Measurements from ENCODE around the gene MRPL34.

Gene MRPL34

GRCh38 chr19:17319473-17320238 is 14.0 kb downstream of the MRPL34 start:
- peaks cover 0 to 52% (median 36%) of the 10 kb centered on the region in 4 experiments for H3K36me3 ChIP-seq (ENCODE audit: control insufficient read depth in 4 of 4, insufficient read depth in 4 of 4, low read length in 3 of 4)
- no peak overlapping the region for H3K4me3 ChIP-seq (ENCODE audit: control insufficient read depth in 1 of 7, extremely low read depth in 1 of 7, insufficient read depth in 4 of 7, low read depth in 2 of 7, low read length in 6 of 7)
- ChIA-PET CTCF (interaction anchor here (0.7 kb wide), 1 partner anchor 13 kb away, joined by 3 read pairs; no protein-coding TSS in a partner anchor), POLR2A (interaction anchor here (0.6 kb wide), 1 partner anchor 279 kb away, joined by 3 read pairs; no protein-coding TSS in a partner anchor)
- H3K27me3 ChIP-seq (replicated peaks in 2 of 5; ENCODE audit: control insufficient read depth in 4 of 5, insufficient read depth in 5 of 5, low read length in 4 of 5), result no peaks in the 10 kb centered on the region
- DNase-seq, result no peak
- peaks cover 0 to 10% (median 8%) of the 10 kb centered on the region in 4 experiments for H3K4me1 ChIP-seq (ENCODE audit: control extremely low read depth in 1 of 4, control insufficient read depth in 4 of 4, insufficient read depth in 4 of 4, low read length in 3 of 4)
- H3K9me3 ChIP-seq (ENCODE audit: control extremely low read depth in 1 of 5, control insufficient read depth in 4 of 5, insufficient read depth in 2 of 5, low read depth in 1 of 5, low read length in 4 of 5), result no peaks in the 10 kb centered on the region
- whole genome bisulfite sequencing (ENCODE audit: insufficient coverage), result 97% methylated on average over 27 of the region's 40 CpGs
- no peak overlapping the region for H3K27ac ChIP-seq (ENCODE audit: insufficient read depth in 1 of 2, low read depth in 1 of 2, low read length in 2 of 2, poor library complexity in 1 of 2, severe bottlenecking in 2 of 2)

GRCh38 chr19:17320435-17320834 is 14.8 kb downstream of the MRPL34 start:
- no peaks in the 10 kb centered on the region for H3K9me3 ChIP-seq (ENCODE audit: control extremely low read depth in 1 of 5, control insufficient read depth in 4 of 5, insufficient read depth in 2 of 5, low read depth in 1 of 5, low read length in 4 of 5)
- no peak overlapping the region for H3K4me3 ChIP-seq (ENCODE audit: control insufficient read depth in 1 of 7, extremely low read depth in 1 of 7, insufficient read depth in 4 of 7, low read depth in 2 of 7, low read length in 6 of 7)
- ChIA-PET POLR2A (no interaction called here), CTCF (interaction anchor here (2.0 to 2.1 kb wide), 2 partner anchors 7 to 13 kb away, joined by 5 to 8 read pairs; no protein-coding TSS in a partner anchor)
- WGBS (ENCODE audit: insufficient coverage), result 81% methylated on average over 11 of the region's 11 CpGs
- DNase-seq, result no peak
- H3K27me3 ChIP-seq (replicated peaks in 2 of 5; ENCODE audit: control insufficient read depth in 4 of 5, insufficient read depth in 5 of 5, low read length in 4 of 5), result no peaks in the 10 kb centered on the region
- peaks cover 0 to 48% (median 33%) of the 10 kb centered on the region in 4 experiments for H3K36me3 ChIP-seq (ENCODE audit: control insufficient read depth in 4 of 4, insufficient read depth in 4 of 4, low read length in 3 of 4)
- no peak overlapping the region for H3K27ac ChIP-seq (ENCODE audit: insufficient read depth in 1 of 2, low read depth in 1 of 2, low read length in 2 of 2, poor library complexity in 1 of 2, severe bottlenecking in 2 of 2)
- H3K4me1 ChIP-seq (ENCODE audit: control extremely low read depth in 1 of 4, control insufficient read depth in 4 of 4, insufficient read depth in 4 of 4, low read length in 3 of 4), result peaks cover 0 to 10% (median 8%) of the 10 kb centered on the region in 4 experiments

GRCh38 chr19:17321655-17322489 is 16.2 kb downstream of the MRPL34 start:
- CTCF ChIA-PET, result interaction anchor here (1.3 to 2.1 kb wide), 3 partner anchors 9 to 13 kb away, joined by 4 to 8 read pairs (median 5); partner anchors contain the start of gene DDA1
- Histone ChIP-seq H3K27ac (ENCODE audit: insufficient read depth in 1 of 2, low read depth in 1 of 2, low read length in 2 of 2, poor library complexity in 1 of 2, severe bottlenecking in 2 of 2) (no peak overlapping the region), H3K27me3 (replicated peaks in 2 of 5; ENCODE audit: control insufficient read depth in 4 of 5, insufficient read depth in 5 of 5, low read length in 4 of 5) (no peaks in the 10 kb centered on the region), H3K4me3 (ENCODE audit: control insufficient read depth in 1 of 7, extremely low read depth in 1 of 7, insufficient read depth in 4 of 7, low read depth in 2 of 7, low read length in 6 of 7) (no peak overlapping the region), H3K9me3 (ENCODE audit: control extremely low read depth in 1 of 5, control insufficient read depth in 4 of 5, insufficient read depth in 2 of 5, low read depth in 1 of 5, low read length in 4 of 5) (no peaks in the 10 kb centered on the region), H3K36me3 (ENCODE audit: control insufficient read depth in 4 of 4, insufficient read depth in 4 of 4, low read length in 3 of 4) (peaks cover 0 to 40% (median 26%) of the 10 kb centered on the region in 4 experiments), H3K4me1 (ENCODE audit: control extremely low read depth in 1 of 4, control insufficient read depth in 4 of 4, insufficient read depth in 4 of 4, low read length in 3 of 4) (peaks cover 0 to 10% (median 8%) of the 10 kb centered on the region in 4 experiments)
- POLR2A ChIA-PET, result interaction anchor here (1.0 kb wide), 1 partner anchor 17 kb away, joined by 3 read pairs; no protein-coding TSS in a partner anchor
- 89% methylated on average over 17 of the region's 19 CpGs for WGBS (ENCODE audit: insufficient coverage)
- DNase-seq, result no peak

GRCh38 chr19:17322854-17323253 is 17.2 kb downstream of the MRPL34 start:
- H3K4me3 ChIP-seq (ENCODE audit: control insufficient read depth in 1 of 7, extremely low read depth in 1 of 7, insufficient read depth in 4 of 7, low read depth in 2 of 7, low read length in 6 of 7), result peak overlapping the region in 2 of 7 experiments; percentile 43 to 62
- no peaks in the 10 kb centered on the region for H3K9me3 ChIP-seq (ENCODE audit: control extremely low read depth in 1 of 5, control insufficient read depth in 4 of 5, insufficient read depth in 2 of 5, low read depth in 1 of 5, low read length in 4 of 5)
- no peaks in the 10 kb centered on the region for H3K27me3 ChIP-seq (replicated peaks in 2 of 5; ENCODE audit: control insufficient read depth in 4 of 5, insufficient read depth in 5 of 5, low read length in 4 of 5)
- no peak overlapping the region for H3K27ac ChIP-seq (ENCODE audit: insufficient read depth in 1 of 2, low read depth in 1 of 2, low read length in 2 of 2, poor library complexity in 1 of 2, severe bottlenecking in 2 of 2)
- H3K36me3 ChIP-seq (ENCODE audit: control insufficient read depth in 4 of 4, insufficient read depth in 4 of 4, low read length in 3 of 4), result peaks cover 0 to 35% (median 25%) of the 10 kb centered on the region in 4 experiments
- peaks cover 0 to 10% (median 8%) of the 10 kb centered on the region in 4 experiments for H3K4me1 ChIP-seq (ENCODE audit: control extremely low read depth in 1 of 4, control insufficient read depth in 4 of 4, insufficient read depth in 4 of 4, low read length in 3 of 4)
- 94% methylated on average over 6 of the region's 10 CpGs for WGBS (ENCODE audit: insufficient coverage)
- DNase-seq, result no peak
- POLR2A ChIA-PET, result interaction anchor here (0.6 kb wide), 1 partner anchor 13 kb away, joined by 4 read pairs; no protein-coding TSS in a partner anchor
- CTCF ChIA-PET, result interaction anchor here (1.3 to 2.1 kb wide), 2 partner anchors 10 to 14 kb away, joined by 4 to 8 read pairs; partner anchors contain the start of gene DDA1

GRCh38 chr19:17323300-17323963 is 17.8 kb downstream of the MRPL34 start:
- WGBS (ENCODE audit: insufficient coverage), result 15% methylated on average over 27 of the region's 56 CpGs
- ChIA-PET CTCF (interaction anchor here (1.2 kb wide), 1 partner anchor 9 kb away, joined by 3 read pairs; no protein-coding TSS in a partner anchor), POLR2A (interaction anchor here (0.6 to 1.2 kb wide), 2 partner anchors 13 to 17 kb away, joined by 4 to 5 read pairs; no protein-coding TSS in a partner anchor)
- peak in 1 of 3 donors; percentile 31 for DNase-seq
- Histone ChIP-seq H3K27ac (ENCODE audit: insufficient read depth in 1 of 2, low read depth in 1 of 2, low read length in 2 of 2, poor library complexity in 1 of 2, severe bottlenecking in 2 of 2) (no peak overlapping the region), H3K4me1 (ENCODE audit: control extremely low read depth in 1 of 4, control insufficient read depth in 4 of 4, insufficient read depth in 4 of 4, low read length in 3 of 4) (peaks cover 0 to 14% (median 10%) of the 10 kb centered on the region in 4 experiments), H3K9me3 (ENCODE audit: control extremely low read depth in 1 of 5, control insufficient read depth in 4 of 5, insufficient read depth in 2 of 5, low read depth in 1 of 5, low read length in 4 of 5) (no peaks in the 10 kb centered on the region), H3K36me3 (ENCODE audit: control insufficient read depth in 4 of 4, insufficient read depth in 4 of 4, low read length in 3 of 4) (peaks cover 0 to 34% (median 25%) of the 10 kb centered on the region in 4 experiments), H3K4me3 (ENCODE audit: control insufficient read depth in 1 of 7, extremely low read depth in 1 of 7, insufficient read depth in 4 of 7, low read depth in 2 of 7, low read length in 6 of 7) (peak overlapping the region in 5 of 7 experiments; percentile 6 to 62 (median 48)), H3K27me3 (replicated peaks in 2 of 5; ENCODE audit: control insufficient read depth in 4 of 5, insufficient read depth in 5 of 5, low read length in 4 of 5) (no peaks in the 10 kb centered on the region)

- H3K27me3 ChIP-seq (replicated peaks in 2 of 5; ENCODE audit: control insufficient read depth in 4 of 5, insufficient read depth in 5 of 5, low read length in 4 of 5), result no peaks in the 10 kb centered on the region
- DNase-seq, result peak in 2 of 3 donors; percentile 32 to 47
- ChIA-PET CTCF (interaction anchor here (1.2 kb wide), 1 partner anchor 9 kb away, joined by 3 read pairs; no protein-coding TSS in a partner anchor), POLR2A (interaction anchor here (1.2 kb wide), 1 partner anchor 17 kb away, joined by 5 read pairs; no protein-coding TSS in a partner anchor)
- H3K4me3 ChIP-seq (ENCODE audit: control insufficient read depth in 1 of 7, extremely low read depth in 1 of 7, insufficient read depth in 4 of 7, low read depth in 2 of 7, low read length in 6 of 7), result peak overlapping the region in 5 of 7 experiments; percentile 6 to 62 (median 48)
- no peaks in the 10 kb centered on the region for H3K9me3 ChIP-seq (ENCODE audit: control extremely low read depth in 1 of 5, control insufficient read depth in 4 of 5, insufficient read depth in 2 of 5, low read depth in 1 of 5, low read length in 4 of 5)
- WGBS (ENCODE audit: insufficient coverage), result 21% methylated on average over 2 of the region's 7 CpGs
- peaks cover 0 to 17% (median 13%) of the 10 kb centered on the region in 4 experiments for H3K4me1 ChIP-seq (ENCODE audit: control extremely low read depth in 1 of 4, control insufficient read depth in 4 of 4, insufficient read depth in 4 of 4, low read length in 3 of 4)
- H3K27ac ChIP-seq (ENCODE audit: insufficient read depth in 1 of 2, low read depth in 1 of 2, low read length in 2 of 2, poor library complexity in 1 of 2, severe bottlenecking in 2 of 2), result no peak overlapping the region
- H3K36me3 ChIP-seq (ENCODE audit: control insufficient read depth in 4 of 4, insufficient read depth in 4 of 4, low read length in 3 of 4), result peaks cover 0 to 32% (median 23%) of the 10 kb centered on the region in 4 experiments
These were observed 18.3 kb downstream of the MRPL34 start for GRCh38 chr19:17323964-17324332.

Data from common myeloid progenitor, CD34-positive (primary cell).